ENCODE measurements around the gene CDH5.

DNA sequence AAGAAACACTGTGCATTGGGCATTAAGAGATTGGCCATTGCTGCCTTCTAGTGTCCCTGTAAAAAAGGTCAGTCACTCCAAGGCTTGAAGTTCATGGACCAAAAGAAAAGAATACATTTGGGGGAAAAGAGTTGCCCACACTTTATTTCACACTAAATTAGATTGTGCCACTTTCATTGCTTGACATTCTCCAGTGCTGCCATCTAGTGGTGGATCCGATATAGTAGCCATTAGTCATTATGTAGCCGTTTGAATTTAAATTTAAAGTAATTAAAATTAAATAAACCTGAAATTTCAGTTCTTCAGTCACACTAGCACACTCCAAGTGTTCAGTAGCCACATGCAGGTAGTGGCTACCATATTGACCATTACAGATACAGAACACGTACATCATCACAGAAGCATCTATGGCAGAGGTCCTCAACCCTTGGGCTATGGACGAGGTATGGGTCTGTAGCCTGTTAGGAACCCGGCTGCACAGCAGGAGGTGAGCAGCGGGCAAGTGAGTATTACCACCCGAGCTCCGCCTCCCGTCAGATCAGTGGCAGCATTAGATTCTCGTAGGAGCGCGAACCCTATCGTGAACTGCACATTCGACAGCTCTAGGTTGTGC, 21.9 kb upstream of the CDH5 start:
- TF ChIP-seq, protein P1, sequence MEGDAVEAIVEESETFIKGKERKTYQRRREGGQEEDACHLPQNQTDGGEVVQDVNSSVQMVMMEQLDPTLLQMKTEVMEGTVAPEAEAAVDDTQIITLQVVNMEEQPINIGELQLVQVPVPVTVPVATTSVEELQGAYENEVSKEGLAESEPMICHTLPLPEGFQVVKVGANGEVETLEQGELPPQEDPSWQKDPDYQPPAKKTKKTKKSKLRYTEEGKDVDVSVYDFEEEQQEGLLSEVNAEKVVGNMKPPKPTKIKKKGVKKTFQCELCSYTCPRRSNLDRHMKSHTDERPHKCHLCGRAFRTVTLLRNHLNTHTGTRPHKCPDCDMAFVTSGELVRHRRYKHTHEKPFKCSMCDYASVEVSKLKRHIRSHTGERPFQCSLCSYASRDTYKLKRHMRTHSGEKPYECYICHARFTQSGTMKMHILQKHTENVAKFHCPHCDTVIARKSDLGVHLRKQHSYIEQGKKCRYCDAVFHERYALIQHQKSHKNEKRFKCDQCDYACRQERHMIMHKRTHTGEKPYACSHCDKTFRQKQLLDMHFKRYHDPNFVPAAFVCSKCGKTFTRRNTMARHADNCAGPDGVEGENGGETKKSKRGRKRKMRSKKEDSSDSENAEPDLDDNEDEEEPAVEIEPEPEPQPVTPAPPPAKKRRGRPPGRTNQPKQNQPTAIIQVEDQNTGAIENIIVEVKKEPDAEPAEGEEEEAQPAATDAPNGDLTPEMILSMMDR (IDR thresholded peaks at IDR 0.05) = peak; percentile 92
- TF ChIP-seq EZH2 (IDR thresholded peaks at IDR 0.05) = no peak

Data from neural progenitor cell (in vitro differentiated cells).